K562 (cell line): Measurements from ENCODE around the gene PDE4A. TPM values are rescaled to one million over a fixed set of nuclear protein-coding genes. Genes with fewer than 3 reads are reported as not detected.

Experiments used
- ATAC-seq: fragments of 200-7000 bp; cut with Tn5 transposase; 3 replicates; pipeline ENCODE4 v1.9.1; 2020; ENCODE audit warnings: moderate library complexity
- BruUV-seq: library from RNA; stranded (reverse); fragments of 400-500 nt; replicated peaks from 2 replicates; lab custom pipeline; 2021; lab: Mats Ljungman, UMichigan
- CTCF ChIA-PET: fragments of 300-600 bp; formaldehyde crosslinking; extraction: SDS; loops from one replicate; lab custom pipeline; 2021; ENCODE audit warnings: low intra/inter-chr PET ratio; lab: Yijun Ruan, JAX
- POLR2A ChIA-PET: fragments of 300-600, 350-650 bp; sonication (Branson Sonifier 250); formaldehyde crosslinking; extraction: SDS; loops from one replicate; lab custom pipeline; 2021; ENCODE audit warnings: antibody characterized with exemption, inconsistent platforms; lab: Yijun Ruan, JAX
- DNase-seq, 4 experiments: peaks; one replicate each; pipeline versions ENCODE4 v3.0.0 to v3.0.0-alpha.2; 2011 to 2018; ENCODE audit warnings: low spot score in 3 of 4, mixed read lengths in 3 of 4; ENCODE audit errors: extremely low read depth in 1 of 4
- FAIRE-seq: peaks from 2 replicates; lab custom pipeline; 2011; peaks lifted over from hg19 to GRCh38; lab: Jason Lieb, UNC
- H2AFZ ChIP-seq: 2 replicates; pipeline ENCODE4 v1.6.0; 2011; ENCODE audit warnings: low read depth, low read length, control low read depth, inconsistent platforms
- H3K27ac ChIP-seq: fragments of 200-600 bp; 3 replicates; pipeline ENCODE4 v1.8.0; 2011; ENCODE audit warnings: low read depth, mild to moderate bottlenecking, control low read depth, inconsistent platforms, low read length, moderate library complexity, mixed read lengths; ENCODE audit errors: extremely low read depth
- H3K27me3 ChIP-seq, 2 experiments: fragments of 300-600 bp in 1 of 2; 2 replicates in 1 of 2; 3 replicates in 1 of 2; pipeline versions ENCODE4 v1.6.0 to v1.8.0; 2011; ENCODE audit warnings: inconsistent platforms in 2 of 2, low read length in 2 of 2, mild to moderate bottlenecking in 1 of 2, mixed read lengths in 1 of 2, moderate library complexity in 1 of 2; ENCODE audit not compliant: control insufficient read depth in 2 of 2, insufficient read depth in 2 of 2
- H3K36me3 ChIP-seq: fragments of 300-600 bp; 3 replicates; pipeline ENCODE4 v1.8.0; 2011; ENCODE audit warnings: mild to moderate bottlenecking, low read length, inconsistent platforms; ENCODE audit not compliant: control insufficient read depth, insufficient read depth
- H3K4me1 ChIP-seq, 2 experiments: fragments of 200-600 bp in 1 of 2; replicated peaks in 1 of 2; 2 replicates in 1 of 2; 3 replicates in 1 of 2; pipeline versions ENCODE4 v1.5.1 to v1.8.0; 2011; ENCODE audit warnings: inconsistent platforms in 2 of 2, low read length in 2 of 2, mild to moderate bottlenecking in 1 of 2, mixed read lengths in 1 of 2, moderate library complexity in 1 of 2; ENCODE audit not compliant: control insufficient read depth in 2 of 2, insufficient read depth in 2 of 2
- H3K4me2 ChIP-seq: 2 replicates; pipeline ENCODE4 v1.6.1; 2011; ENCODE audit warnings: low read length, control low read depth, inconsistent platforms, mixed read lengths; ENCODE audit not compliant: insufficient read depth
- H3K4me3 ChIP-seq: fragments of 200-600 bp; sonication (generic), shearing (Covaris generic); 2 replicates; pipeline ENCODE4 v1.5.1; 2016; ENCODE audit warnings: control low read depth, inconsistent platforms
- H3K79me2 ChIP-seq: fragments of 200-600 bp; 3 replicates; pipeline ENCODE4 v1.8.0; 2011; ENCODE audit warnings: low read length, inconsistent platforms; ENCODE audit not compliant: control insufficient read depth, insufficient read depth
- H3K9ac ChIP-seq, 2 experiments: 2 replicates each; pipeline versions ENCODE4 v1.6.0 to v1.6.1; 2011; ENCODE audit warnings: low read depth in 2 of 2, low read length in 2 of 2, control low read depth in 1 of 2, inconsistent platforms in 1 of 2, mild to moderate bottlenecking in 1 of 2, mixed read lengths in 1 of 2; ENCODE audit not compliant: insufficient read depth in 1 of 2
- H3K9me1 ChIP-seq: one replicate; pipeline ENCODE4 v1.6.0; 2011; ENCODE audit warnings: inconsistent platforms, mild to moderate bottlenecking, low read length, moderate library complexity; ENCODE audit not compliant: control insufficient read depth, insufficient read depth
- H3K9me3 ChIP-seq: replicated peaks from 2 replicates; pipeline ENCODE4 v1.5.1; 2011; ENCODE audit warnings: low read depth, low read length, inconsistent platforms; ENCODE audit not compliant: control insufficient read depth, insufficient read depth
- H4K20me1 ChIP-seq: replicated peaks from 2 replicates; pipeline ENCODE4 v1.6.1; 2011; ENCODE audit warnings: low read length, inconsistent platforms, mixed read lengths; ENCODE audit not compliant: control insufficient read depth, insufficient read depth
- CC2D1A ChIP-seq: fragments of 450-650 bp; IDR thresholded peaks from 2 replicates; pipeline ENCODE4 v1.6.1; 2017; ENCODE audit warnings: mild to moderate bottlenecking
- ILK ChIP-seq: fragments of 450-650 bp; IDR thresholded peaks from 2 replicates; pipeline ENCODE4 v1.6.1; 2016; ENCODE audit warnings: missing genetic modification characterization, low read depth, mild to moderate bottlenecking, missing compliant biosample characterization, moderate library complexity, borderline replicate concordance
- PHF20 ChIP-seq: fragments of 450-650 bp; IDR thresholded peaks from 2 replicates; pipeline ENCODE4 v1.6.1; 2018; ENCODE audit not compliant: partially characterized antibody
- TAF7 ChIP-seq: fragments of 450-650 bp; IDR thresholded peaks from 2 replicates; pipeline ENCODE4 v1.6.1; 2016; ENCODE audit warnings: missing genetic modification characterization, missing compliant biosample characterization
- U2AF1 ChIP-seq: fragments of 200-400 bp; formaldehyde crosslinking; optimal IDR thresholded peaks from 2 replicates; pipeline ENCODE3; 2017; ENCODE audit warnings: mild to moderate bottlenecking, low read depth, low read length, moderate library complexity
- ZNF140 ChIP-seq: fragments of 250-450 bp; sonication (Bioruptor Pico); IDR thresholded peaks from 2 replicates; pipeline ENCODE4 v1.8.0; 2021; ENCODE audit warnings: moderate library complexity, mild to moderate bottlenecking, inconsistent platforms
- WGBS: fragments of 100-300 bp; shearing (Covaris generic); methylation state at CpG from one replicate; pipeline ENCODE4 v1.1.6; 2016; ENCODE audit warnings: low coverage, mixed read lengths; ENCODE audit not compliant: insufficient coverage; ENCODE audit errors: missing lambda C conversion rate; 5-methylcytosine and 5-hydroxymethylcytosine counted together
- in situ Hi-C: fragments of 300-500 bp; cut with MboI; formaldehyde crosslinking; loops from 4 replicates; pipeline ENCODE4 v1.15.0; 2018; ENCODE audit warnings: inconsistent platforms, mixed read lengths
- intact Hi-C: fragments of 100-400 bp; cut with micrococcal nuclease; formaldehyde crosslinking; loops from 2 replicates; pipeline ENCODE4 v1.14.2; 2022
- polyA plus RNA-seq, 8 experiments: library from polyadenylated mRNA; depleted of rRNA in 4 of 8; stranded (reverse) in 5 of 8; unstranded in 3 of 8; fragments of >200 nt; fragmentation: Nextera tagmentation in 2 of 8; fragmentation: Illumina TruSeq in 1 of 8; extraction: Ambion mirVana in 2 of 8; extraction: Trizol in 1 of 8; gene quantifications; 2 replicates each; pipeline versions ENCODE4 v1.2.1 to v1.2.3, GENCODE V29; 2011 to 2014; ENCODE audit warnings: inconsistent platforms in 1 of 8, missing spikeins in 1 of 8
- total RNA-seq, 7 experiments: library from RNA; depleted of rRNA in 6 of 7; stranded (reverse); fragments of >200 nt in 6 of 7; fragmentation: Illumina TruSeq in 2 of 7; extraction: Trizol in 2 of 7; gene quantifications; 2 replicates each; pipeline versions ENCODE4 v1.2.1 to v1.2.3, GENCODE V29; 2011 to 2021; ENCODE audit warnings: low replicate concordance in 1 of 7
- TF ChIP-seq, protein P1 (sequence below), 2 experiments: fragments of 450-650 bp in 1 of 2; sonication (generic) in 1 of 2; formaldehyde crosslinking; conservative IDR thresholded peaks; 2 replicates each; pipeline versions ENCODE4 v1.4.0 to v1.8.1; 2020 to 2022; ENCODE audit warnings: mild to moderate bottlenecking in 1 of 2, missing genetic modification reagents in 1 of 2
- TF ChIP-seq, protein P2 (sequence below): sonication (generic); formaldehyde crosslinking; IDR thresholded peaks from 2 replicates; pipeline ENCODE4 v1.8.0; 2023; ENCODE audit warnings: missing genetic modification reagents, mild to moderate bottlenecking, borderline replicate concordance

PDE4A gene
- total and polyA plus RNA-seq, 9 of the 15 experiments (the other 6 are each of a cell fraction or from before 2014, with no cell fraction given): 0.66 to 26.9 (median 4.6) TPM

DNA sequence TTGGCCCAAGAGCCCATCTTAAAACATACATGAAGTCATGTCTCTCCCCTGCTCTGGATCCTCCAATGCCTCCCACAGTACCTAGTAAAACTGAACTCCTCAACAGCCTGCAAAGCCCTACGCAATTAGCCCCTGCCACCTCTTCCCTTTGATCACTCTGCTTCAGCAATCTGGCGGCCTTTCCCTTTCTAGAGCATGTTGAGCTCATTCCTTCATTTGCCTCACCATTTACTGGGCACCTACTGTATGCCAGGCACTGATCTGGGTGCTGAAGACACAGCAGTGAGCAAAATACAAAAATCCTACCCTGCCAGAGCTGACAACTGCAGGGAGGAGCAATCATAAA is 79.9 kb downstream of the PDE4A start:
- intact Hi-C loops (no loop called here), in situ Hi-C loops (no loop called here)
- WGBS: 96% methylated on average over 2 of the region's 2 CpGs
- Histone ChIP-seq H3K4me1 (peaks cover 3 to 44% of the 10 kb centered on the region in 2 experiments; a peak in 4 of 5 replicates), H3K27me3 (no peaks in the 10 kb centered on the region), H3K79me2 (peaks cover 81% of the 10 kb centered on the region), H3K4me3 (no peak overlapping the region), H2AFZ (no peak overlapping the region), H3K9me3 (no peaks in the 10 kb centered on the region), H3K27ac (no peak overlapping the region; the same call in 2 of the 3 replicates), H3K4me2 (no peak overlapping the region), H3K36me3 (peaks cover 54% of the 10 kb centered on the region), H3K9ac (peak overlapping the region in 1 of 2 experiments; percentile 29; a peak in 1 of 4 replicates), H3K9me1 (no peaks in the 10 kb centered on the region), H4K20me1 (peaks cover 3% of the 10 kb centered on the region; the same call in 1 of the 2 replicates)
- BruUV-seq: no TSS peak
- TF ChIP-seq CC2D1A: no peak
- POLR2A ChIA-PET: interaction anchor here (0.6 to 2.2 kb wide), 8 partner anchors 8 to 304 kb away, joined by 3 to 8 read pairs (median 4); no protein-coding TSS in a partner anchor
- no peak for ATAC-seq
- no peak for DNase-seq
- FAIRE-seq: no peak
- CTCF ChIA-PET: no interaction called here

DNA sequence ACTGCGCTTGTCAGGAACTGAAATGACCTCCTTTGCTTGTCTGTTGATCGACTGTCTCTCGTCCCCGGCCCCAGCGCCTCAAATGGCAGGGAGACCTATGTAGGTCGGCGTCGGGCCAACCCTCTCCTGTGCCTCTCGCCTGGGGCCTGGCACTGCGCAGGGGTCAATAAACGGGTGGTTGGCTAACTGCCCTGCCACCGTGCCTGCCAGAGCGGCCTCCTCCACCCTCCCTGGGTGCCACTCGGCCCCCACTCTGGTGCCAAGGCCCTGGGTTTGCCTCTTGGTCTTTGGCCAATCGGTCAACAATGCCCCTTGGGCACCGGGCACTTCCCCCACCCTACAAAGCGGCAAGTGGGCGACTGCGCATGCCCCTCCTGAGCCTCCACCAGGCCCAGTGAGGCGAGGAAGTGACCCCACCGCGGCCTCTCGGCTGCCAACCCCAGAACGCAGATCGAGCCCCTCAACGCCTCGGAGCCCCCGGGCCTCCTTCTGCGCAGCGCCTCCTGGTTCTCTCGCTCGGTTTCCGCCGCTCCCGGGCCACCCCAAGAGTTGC is 81.7 kb downstream of the PDE4A start:
- H3K36me3 ChIP-seq: peaks cover 37% of the 10 kb centered on the region
- H2AFZ ChIP-seq: peak overlapping the region; percentile 47
- FAIRE-seq (peak; percentile 19), DNase-seq (peak in 2 of 4 experiments; percentile 42 to 45), ATAC-seq (peak; percentile 16)
- H3K9ac ChIP-seq: peak overlapping the region; percentile 99
- H3K9me1 ChIP-seq: no peaks in the 10 kb centered on the region
- peaks cover 3% of the 10 kb centered on the region; the same call in 1 of the 2 replicates for H4K20me1 ChIP-seq
- H3K27ac ChIP-seq: peak overlapping the region; percentile 96
- BruUV-seq: TSS peak; percentile 68
- WGBS: under 1% methylated on average over 21 of the region's 35 CpGs
- in situ Hi-C loops: no loop called here
- H3K27me3 ChIP-seq: no peaks in the 10 kb centered on the region
- CTCF ChIA-PET: interaction anchor here (0.6 kb wide), 1 partner anchor 91 kb away, joined by 8 read pairs; no protein-coding TSS in a partner anchor
- peak overlapping the region; percentile 74 for H3K4me3 ChIP-seq
- peaks cover 63% of the 10 kb centered on the region for H3K79me2 ChIP-seq
- POLR2A ChIA-PET: interaction anchor here (0.6 to 2.2 kb wide), 5 partner anchors 10 to 79 kb away, joined by 3 to 8 read pairs (median 6); no protein-coding TSS in a partner anchor
- peaks cover 3 to 44% of the 10 kb centered on the region in 2 experiments; a peak in 4 of 5 replicates for H3K4me1 ChIP-seq
- H3K4me2 ChIP-seq: peak overlapping the region; percentile 88
- H3K9me3 ChIP-seq: no peaks in the 10 kb centered on the region
- intact Hi-C loops: no loop called here
- TF ChIP-seq TAF7 (peak; percentile 44; the same call in 1 of the 2 replicates), ZNF140 (CRISPR knock-in tag) (no peak), U2AF1 (peak; percentile 5), ILK (no peak), PHF20 (no peak)
- TF ChIP-seq, protein P1, sequence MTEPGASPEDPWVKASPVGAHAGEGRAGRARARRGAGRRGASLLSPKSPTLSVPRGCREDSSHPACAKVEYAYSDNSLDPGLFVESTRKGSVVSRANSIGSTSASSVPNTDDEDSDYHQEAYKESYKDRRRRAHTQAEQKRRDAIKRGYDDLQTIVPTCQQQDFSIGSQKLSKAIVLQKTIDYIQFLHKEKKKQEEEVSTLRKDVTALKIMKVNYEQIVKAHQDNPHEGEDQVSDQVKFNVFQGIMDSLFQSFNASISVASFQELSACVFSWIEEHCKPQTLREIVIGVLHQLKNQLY (CRISPR knock-in tag; conservative IDR thresholded peaks at IDR 0.05): no peak
- TF ChIP-seq, protein P2, sequence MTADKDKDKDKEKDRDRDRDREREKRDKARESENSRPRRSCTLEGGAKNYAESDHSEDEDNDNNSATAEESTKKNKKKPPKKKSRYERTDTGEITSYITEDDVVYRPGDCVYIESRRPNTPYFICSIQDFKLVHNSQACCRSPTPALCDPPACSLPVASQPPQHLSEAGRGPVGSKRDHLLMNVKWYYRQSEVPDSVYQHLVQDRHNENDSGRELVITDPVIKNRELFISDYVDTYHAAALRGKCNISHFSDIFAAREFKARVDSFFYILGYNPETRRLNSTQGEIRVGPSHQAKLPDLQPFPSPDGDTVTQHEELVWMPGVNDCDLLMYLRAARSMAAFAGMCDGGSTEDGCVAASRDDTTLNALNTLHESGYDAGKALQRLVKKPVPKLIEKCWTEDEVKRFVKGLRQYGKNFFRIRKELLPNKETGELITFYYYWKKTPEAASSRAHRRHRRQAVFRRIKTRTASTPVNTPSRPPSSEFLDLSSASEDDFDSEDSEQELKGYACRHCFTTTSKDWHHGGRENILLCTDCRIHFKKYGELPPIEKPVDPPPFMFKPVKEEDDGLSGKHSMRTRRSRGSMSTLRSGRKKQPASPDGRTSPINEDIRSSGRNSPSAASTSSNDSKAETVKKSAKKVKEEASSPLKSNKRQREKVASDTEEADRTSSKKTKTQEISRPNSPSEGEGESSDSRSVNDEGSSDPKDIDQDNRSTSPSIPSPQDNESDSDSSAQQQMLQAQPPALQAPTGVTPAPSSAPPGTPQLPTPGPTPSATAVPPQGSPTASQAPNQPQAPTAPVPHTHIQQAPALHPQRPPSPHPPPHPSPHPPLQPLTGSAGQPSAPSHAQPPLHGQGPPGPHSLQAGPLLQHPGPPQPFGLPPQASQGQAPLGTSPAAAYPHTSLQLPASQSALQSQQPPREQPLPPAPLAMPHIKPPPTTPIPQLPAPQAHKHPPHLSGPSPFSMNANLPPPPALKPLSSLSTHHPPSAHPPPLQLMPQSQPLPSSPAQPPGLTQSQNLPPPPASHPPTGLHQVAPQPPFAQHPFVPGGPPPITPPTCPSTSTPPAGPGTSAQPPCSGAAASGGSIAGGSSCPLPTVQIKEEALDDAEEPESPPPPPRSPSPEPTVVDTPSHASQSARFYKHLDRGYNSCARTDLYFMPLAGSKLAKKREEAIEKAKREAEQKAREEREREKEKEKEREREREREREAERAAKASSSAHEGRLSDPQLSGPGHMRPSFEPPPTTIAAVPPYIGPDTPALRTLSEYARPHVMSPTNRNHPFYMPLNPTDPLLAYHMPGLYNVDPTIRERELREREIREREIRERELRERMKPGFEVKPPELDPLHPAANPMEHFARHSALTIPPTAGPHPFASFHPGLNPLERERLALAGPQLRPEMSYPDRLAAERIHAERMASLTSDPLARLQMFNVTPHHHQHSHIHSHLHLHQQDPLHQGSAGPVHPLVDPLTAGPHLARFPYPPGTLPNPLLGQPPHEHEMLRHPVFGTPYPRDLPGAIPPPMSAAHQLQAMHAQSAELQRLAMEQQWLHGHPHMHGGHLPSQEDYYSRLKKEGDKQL (CRISPR knock-in tag): no peak
